ENCODE measurements around the gene B4GALT7.
"Not testable (repeated sequence)": the region's sequence is repeated elsewhere in the genome, so short reads cannot be mapped to it uniquely, and the experiment has no call there.

The B4GALT7 gene, protein sequence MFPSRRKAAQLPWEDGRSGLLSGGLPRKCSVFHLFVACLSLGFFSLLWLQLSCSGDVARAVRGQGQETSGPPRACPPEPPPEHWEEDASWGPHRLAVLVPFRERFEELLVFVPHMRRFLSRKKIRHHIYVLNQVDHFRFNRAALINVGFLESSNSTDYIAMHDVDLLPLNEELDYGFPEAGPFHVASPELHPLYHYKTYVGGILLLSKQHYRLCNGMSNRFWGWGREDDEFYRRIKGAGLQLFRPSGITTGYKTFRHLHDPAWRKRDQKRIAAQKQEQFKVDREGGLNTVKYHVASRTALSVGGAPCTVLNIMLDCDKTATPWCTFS

DNA sequence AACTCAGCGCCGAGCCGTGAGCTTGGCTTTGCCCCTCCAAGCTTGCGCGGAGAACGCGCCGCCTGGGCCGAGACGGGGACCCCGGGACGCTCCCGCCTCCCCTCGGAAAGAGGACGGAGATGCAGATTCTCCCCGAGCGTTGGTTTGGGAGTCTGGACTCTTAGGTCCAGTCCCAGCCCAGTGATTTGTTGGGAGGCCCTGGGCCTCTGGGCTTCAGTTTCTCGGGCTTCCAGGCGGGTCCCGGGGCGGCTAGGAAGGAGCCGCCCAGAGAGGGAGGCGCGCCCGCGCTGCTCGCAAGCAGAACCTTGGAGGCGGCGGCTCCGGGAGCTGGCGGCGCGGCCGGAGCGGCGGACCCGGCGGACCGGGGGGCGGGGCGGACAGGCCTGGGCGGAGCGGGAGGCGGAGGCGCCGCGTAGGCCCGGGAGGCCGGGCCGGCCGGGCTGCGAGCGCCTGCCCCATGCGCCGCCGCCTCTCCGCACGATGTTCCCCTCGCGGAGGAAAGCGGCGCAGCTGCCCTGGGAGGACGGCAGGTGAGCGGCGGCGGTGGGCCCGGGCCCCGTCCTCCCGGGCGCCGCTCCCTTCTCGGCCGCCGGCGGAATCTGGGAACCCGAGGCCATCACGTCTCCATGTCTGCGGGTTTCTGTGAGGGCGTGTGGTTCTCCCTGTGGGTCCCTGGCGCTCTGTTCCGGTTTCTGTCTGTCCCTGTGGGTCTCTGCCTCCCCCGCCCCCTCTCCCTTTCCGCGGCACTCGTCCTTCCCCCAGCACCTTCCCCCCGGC lies at the start of gene B4GALT7:
Gene B4GALT7, plus strand, starts transcription at position 402 of the 777 bp plus-strand sequence. Its CDS starts 79 bp downstream, at position 481.
- DNase-seq (ENCODE audit: low read depth in 2 of 2) = peak; percentile 60 to 61

DNA sequence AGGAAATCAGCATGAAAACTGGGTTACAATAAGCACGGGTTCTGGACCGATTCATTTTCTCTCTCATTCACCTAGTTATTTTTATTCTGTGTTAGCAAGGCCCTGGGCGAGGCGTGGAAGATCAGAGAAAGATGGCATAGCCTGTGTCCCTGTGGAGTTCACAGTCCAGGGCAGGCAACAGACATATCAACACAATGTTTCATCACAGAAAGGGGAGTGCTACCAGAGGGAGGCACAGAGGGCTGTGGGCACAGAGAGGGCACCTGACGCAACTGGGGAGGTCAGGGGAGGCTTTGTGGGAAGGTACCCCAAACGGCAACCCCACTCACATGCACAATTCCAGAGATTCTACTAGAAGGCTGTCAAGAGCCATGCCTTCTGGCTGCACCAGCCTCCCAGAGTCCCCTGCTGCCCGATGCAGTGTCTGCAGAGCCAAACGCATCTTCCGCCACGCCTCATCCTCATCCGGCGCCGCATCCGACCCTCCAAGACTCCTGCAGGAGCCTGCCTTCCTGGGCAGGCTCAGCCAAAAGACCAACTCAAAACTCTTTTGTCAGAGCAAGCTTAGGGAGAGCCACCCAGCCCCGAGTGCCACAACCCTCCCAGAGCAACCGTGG lies 47.0 kb upstream of the B4GALT7 start:
- no peak for DNase-seq (ENCODE audit: low read depth in 2 of 2)

DNA sequence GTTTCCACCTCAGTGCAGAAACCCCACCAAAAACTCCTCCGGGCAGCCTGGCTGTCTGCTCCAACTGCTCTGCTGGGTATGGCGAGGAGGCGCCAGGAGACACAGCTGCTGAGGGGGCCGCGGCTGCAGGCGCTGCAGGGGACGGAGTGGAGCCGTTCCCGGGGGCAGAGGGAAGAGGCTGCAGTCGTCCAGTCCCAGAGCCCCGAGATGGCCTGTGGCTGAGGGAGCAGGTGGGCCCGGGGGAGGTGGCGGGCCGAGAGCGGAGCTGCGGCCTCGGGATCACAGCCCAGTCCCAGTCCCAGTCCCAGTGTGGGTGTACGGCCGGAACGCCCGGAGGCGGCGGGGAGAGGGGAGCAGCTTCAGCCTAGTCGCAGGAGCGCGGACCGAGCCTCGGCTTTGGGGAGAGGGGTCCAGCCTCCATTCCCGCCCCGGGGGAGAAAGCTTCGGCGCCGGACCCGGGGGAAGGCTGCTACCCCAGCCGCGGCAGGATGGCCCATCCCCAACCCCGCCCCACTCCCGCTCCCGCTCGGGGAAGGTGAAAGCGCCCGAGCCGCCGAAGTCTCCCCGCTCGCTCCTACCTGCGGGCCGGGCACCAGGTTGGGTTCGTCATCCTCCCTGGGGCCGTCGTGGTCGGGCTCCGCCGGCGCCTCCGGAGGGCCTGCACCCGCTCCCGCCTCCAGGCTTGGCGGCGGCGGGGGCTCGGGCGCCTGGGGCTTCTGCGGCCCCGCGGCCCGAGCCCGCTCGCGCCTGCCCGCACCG lies 46.1 kb upstream of the B4GALT7 start:
- no peak for DNase-seq (ENCODE audit: low read depth in 2 of 2)

DNA sequence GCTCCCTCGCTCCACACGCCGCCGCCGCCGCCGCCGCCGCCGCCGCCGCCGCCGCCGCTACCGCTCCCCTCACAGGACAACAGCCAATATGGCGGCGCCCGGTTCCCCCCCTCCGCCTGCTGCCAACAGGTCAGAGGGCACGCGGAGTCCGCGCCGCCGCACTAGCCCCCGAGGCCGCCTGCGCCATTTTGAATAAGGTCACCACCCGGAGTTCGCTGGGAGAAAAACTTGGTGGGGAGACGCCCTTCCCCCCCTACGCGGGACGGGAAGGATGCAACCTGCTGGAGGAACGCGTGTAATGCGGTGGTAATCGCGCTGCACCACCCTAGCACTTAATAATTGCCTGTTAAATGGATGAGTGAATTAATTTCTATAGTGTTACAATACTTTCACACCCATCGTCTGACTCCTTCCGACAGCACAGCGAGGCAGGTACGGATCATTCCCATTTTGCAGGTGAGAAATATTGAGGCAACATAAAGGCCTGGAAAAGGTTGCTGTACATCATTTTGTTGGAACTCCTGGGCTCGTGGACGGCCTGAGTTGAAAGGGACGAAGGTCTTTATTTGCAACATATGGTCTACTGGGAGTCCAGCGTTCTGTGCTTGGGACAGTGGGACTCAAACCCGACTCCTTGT lies 45.3 kb upstream of the B4GALT7 start, which contains the start of gene FAM193B:
Gene FAM193B, minus strand, starts transcription at position 90 of the 638 bp plus-strand sequence. CDS start 105 bp downstream, outside the sequence.
- peak; percentile 80 to 86 for DNase-seq (ENCODE audit: low read depth in 2 of 2)

DNA sequence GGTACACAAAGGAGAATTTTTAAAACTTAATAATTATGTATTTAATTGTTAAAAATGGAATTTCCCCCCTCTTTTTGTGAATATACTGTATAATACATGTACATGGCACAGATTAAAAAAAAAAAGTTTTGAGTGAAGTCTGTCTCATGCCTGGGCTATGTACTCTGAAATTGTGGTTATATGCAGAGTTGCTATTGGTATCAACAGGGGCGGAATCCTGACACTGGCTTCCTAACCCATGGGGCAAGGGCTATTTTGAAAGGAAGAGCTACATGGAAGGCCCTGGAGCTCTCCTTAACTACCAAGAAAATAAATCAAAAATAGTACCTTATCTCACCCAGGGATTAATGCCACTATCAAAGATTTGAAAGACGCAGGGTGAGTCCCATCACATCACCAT lies 44.7 kb upstream of the B4GALT7 start:
- DNase-seq (ENCODE audit: low read depth in 2 of 2) = no peak

DNA sequence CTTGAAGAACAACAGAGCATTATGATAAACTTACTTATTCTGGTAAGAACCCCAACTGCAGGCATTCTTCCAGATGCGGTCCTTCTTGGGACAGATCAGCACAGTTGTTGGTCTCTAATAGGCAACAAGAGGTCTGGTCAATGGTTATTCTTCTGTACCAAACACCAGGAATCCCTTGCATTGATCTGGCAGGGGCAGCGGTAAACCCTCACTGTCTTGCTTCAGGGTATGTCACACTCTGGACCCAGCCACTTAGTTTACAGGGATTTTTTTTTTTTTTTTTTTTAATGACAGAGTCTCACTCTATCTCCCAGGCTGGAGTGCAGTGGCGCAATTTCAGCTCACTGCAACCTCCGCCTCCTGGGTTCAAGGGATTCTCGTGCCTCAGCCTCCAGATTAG lies 44.3 kb upstream of the B4GALT7 start:
- DNase-seq (ENCODE audit: low read depth in 2 of 2) = no peak

DNA sequence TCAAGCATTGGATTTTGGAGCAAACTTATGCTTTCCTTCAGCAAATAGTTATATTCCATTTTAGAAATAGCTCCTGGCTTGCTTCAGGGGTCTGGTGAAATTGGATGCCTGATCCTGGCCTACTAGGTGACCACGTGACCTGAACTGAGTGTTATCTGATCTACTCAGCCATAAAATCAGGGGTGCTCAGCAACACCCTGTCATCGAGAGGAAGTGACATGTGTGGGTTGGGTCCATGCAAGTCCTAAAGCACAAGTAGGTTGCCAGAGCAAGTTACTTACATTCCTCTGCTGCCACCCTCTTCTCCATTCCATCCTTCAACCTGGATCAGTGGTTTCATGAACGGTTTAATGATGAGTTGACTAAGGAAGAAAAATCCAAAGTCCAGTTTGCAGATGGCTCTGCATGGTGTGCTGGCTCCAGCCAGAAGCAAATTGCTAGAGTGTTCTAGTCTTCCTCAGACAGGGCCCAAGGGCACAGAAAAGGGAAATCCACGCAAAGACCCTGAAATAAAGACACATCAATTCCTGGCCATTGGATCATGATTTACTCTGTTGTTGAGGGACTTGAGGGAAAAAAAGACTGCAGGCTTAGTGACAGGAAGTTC lies 42.8 kb upstream of the B4GALT7 start:
- DNase-seq (ENCODE audit: low read depth in 2 of 2) = no peak

DNA sequence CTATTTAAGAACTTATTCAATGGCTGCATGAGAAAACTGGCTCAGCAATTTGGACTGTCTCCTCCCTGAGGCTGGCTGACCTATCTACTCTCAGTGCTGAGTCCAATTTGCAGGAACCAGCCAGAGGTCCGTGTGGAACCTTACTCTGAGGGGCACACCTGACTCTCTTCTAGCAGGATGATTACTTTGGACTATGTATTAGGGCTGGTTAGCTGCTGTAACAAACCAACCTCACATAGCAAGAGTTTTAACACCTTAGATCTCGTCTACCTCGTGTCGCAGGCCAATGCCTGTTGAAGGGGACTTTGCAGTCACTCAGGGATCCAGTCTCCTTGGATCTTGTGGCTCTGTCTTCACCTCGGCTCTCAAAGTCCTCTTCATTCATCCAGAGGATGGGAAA lies 42.1 kb upstream of the B4GALT7 start:
- no peak for DNase-seq (ENCODE audit: low read depth in 2 of 2)

DNA sequence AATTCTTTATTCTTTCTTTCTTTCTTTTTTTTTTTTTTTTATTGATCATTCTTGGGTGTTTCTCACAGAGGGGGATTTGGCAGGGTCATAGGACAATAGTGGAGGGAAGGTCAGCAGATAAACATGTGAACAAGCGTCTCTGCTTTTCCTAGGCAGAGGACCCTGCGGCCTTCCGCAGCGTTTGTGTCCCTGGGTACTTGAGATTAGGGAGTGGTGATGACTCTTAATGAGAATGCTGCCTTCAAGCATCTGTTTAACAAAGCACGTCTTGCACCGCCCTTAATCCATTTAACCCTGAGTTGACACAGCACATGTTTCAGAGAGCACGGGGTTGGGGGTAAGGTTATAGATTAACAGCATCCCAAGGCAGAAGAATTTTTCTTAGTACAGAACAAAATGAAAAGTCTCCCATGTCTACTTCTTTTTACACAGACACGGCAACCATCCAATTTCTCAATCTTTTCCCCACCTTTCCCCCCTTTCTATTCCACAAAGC lies 40.4 kb upstream of the B4GALT7 start:
- not testable (repeated sequence) for DNase-seq (ENCODE audit: low read depth in 2 of 2)

DNA sequence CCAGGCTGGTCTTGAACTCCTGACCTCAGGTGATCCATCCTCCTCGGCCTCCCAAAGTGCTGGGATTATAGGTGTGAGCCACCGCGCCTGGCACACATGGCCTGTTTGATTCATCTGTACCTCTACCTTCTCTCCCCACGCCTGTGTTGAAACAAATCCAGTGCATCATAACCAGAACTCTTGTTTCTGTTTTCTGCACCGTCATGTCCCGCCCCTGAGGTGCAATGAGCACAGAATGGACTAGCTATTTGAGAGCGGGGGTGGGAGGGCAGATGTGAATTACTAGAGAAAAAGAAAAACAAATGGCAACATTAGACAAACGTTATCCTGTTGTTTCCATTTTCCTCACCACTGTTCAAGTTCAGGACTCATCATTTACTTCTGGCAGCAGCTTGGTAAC lies 34.9 kb upstream of the B4GALT7 start:
- no peak for DNase-seq (ENCODE audit: low read depth in 2 of 2)

DNA sequence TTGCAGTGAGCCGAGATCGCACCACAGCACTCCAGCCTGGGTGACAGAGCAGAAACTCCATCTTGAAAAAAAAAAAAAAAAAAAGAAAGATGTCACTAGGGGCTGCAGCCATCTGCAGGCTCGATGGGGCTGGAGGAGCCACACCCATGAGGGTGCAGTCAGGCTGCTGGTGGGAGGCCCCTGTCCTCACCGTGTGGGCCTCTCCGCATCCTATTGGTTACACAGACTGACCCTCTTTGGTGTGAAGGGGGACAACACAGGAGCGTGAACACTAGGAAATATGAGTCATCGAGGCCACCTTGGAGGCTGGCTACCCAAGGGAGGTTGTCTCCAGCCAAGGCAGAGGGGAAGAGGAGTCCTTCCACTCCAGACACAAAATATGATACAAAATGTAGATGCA lies 31.6 kb upstream of the B4GALT7 start:
- no peak for DNase-seq (ENCODE audit: low read depth in 2 of 2)

DNA sequence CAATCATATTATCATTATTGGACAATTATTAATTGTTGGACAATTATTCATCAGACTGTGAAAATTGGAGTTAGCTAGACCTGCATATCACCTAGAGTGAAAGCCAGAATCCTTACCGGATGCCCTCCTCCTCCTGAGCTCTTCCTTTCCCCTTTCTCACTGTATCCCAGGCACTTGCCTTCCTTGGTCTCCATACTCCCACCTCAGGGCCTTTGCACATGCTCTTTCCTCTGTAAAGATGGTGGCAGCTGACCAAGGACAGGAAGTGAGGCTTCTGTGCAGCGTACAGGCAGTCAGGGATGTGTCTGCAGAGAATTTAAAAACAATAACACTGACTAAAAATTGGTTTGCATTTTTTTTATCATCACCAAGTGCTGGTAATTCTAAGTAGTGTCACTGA lies 30.0 kb upstream of the B4GALT7 start:
- no peak for DNase-seq (ENCODE audit: low read depth in 2 of 2)

DNA sequence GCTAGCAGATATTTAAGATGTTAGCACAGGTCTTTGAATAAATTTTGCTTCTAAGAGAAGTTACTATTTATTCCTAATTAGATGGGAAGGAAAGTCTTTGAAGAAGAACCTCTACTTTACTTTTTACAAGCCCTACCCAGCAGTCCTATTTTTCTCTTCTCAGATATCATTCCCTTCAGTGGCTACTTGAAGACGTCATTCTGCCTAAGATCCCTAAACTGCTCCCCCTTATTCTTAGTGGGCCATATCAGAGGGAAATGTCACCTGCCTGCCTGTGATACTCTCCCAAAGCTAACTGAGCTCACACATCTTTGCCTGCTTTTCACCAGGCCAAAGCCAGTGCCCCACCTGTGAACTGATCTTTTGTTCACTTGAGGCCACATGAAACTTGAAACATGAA lies 24.4 kb upstream of the B4GALT7 start:
- DNase-seq (ENCODE audit: low read depth in 2 of 2) = no peak

DNA sequence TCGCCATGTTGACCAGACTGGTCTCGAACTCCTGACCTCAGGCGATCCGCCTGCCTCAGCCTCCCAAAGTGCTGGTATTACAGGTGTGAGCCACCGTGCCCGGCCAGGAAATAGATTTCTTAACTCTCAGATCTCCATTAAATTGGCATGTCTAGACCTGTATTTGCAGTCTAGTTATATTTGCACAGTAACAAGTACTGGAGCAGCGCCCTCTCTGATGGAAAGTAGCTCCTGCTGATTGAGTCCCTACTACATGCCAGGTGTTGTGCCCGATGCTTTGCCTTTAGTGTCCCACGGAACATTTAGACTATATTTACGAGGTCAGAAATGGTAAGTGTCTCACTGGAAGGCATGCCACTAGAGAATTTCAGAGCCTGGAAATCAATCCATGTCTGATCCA lies 23.8 kb upstream of the B4GALT7 start:
- no peak for DNase-seq (ENCODE audit: low read depth in 2 of 2)

DNA sequence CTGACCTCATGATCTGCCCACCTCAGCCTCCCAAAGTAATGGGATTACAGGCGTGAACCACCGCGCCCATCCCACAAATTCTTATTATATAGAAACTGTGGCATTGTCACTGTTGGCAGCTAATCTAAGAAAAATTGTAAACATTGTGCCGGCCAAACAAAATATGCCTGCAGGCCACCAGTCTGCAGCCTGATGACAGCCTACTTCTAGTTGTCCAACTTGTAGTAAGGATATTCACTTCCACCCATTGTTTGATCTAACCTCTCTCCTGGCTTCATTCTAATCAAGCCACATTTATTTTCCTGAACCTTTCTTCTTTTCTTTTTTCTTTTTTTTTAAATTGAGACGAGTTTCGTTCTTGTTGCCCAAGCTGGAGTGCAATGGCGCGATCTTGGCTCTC lies 21.6 kb upstream of the B4GALT7 start:
- DNase-seq (ENCODE audit: low read depth in 2 of 2) = no peak

DNA sequence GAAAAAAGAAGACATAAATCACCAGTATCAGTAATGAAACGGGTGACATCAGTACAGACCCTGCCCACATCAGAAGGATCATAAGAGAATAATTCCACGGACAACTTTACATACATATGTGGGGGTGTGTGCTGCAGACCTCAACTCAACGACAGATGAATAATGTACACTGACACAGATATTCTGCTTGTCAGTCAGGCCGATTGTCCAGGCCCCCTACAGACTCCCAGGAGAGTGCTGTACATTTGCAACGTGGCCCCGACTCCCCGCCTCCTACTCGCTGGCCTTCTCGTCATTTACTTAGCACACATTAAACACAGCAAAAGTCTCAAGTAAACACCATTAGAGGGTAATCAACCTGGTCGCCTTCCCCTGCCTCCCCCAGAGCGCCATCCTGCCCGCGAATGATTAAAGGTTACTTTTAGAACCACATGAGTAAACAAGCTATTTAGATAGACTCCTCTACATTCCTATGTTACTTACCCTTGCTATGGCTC lies 11.5 kb upstream of the B4GALT7 start:
- no peak for DNase-seq (ENCODE audit: low read depth in 2 of 2)

DNA sequence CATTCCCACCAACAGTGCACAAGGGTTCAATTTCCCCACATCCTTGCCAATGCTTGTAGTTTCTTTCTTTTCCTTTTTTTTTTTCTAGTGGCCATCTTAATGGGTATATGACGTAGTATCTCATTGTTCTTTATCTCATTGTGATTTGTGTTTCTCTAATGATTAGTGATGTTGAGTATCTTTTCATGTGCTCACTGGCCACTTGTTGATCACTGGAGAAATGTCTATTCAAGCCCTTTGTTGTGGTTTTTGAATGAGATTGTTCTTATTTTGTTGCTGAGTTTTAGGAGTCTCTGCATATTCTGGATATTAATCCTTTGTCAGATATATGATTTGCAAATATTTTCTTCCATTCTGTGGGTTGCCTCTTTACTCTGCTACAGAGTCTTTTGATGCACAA lies 9.5 kb upstream of the B4GALT7 start:
- no peak for DNase-seq (ENCODE audit: low read depth in 2 of 2)

DNA sequence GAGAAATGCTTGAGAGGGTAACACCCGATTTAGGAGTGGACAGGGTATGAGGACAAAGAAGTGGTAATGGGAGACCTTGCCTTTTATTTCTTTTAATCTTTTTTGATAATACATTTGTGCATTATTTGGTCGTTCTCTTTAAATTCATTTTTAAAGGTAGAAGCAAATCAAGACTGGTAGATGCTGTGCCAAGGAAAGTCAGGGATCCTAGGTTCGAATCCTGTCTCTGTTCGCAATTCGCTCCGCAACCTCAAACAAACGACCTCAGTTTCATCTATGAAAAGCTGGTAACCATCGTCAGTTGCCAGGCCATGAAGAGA lies 8.3 kb upstream of the B4GALT7 start:
- DNase-seq (ENCODE audit: low read depth in 2 of 2) = no peak

DNA sequence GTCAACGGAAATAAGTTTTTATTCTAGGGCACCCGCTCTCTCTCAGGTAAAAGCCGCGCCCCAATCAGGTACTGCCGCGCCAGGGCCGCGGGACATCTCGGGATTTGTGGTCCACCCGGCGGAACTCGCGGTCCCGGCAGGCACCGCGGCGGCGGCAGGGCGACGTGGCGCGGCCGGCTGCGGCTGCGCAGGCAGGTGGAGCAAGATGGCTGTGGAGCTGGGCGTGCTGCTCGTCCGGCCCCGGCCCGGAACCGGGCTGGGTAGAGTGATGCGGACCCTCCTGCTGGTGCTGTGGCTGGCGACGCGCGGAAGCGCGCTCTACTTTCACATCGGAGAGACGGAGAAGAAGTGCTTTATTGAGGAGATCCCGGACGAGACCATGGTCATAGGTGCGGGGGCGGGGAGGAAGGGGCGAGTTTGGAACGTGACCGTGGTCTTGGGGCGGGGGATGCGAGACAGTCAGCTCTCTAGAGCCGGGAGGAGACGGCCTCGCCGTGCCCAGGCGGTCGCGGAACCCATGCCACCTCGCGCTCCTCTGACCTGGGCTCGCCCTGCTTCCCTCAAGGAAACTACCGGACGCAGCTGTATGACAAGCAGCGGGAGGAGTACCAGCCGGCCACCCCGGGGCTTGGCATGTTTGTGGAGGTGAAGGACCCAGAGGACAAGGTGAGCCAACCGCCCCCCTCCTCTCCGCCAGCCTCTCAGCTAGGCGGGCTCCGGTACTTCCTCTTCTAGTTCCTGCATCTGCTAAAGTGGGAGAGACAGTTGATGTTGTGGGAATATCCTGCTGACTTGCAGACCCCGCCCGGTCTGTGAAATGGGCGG lies 7.7 kb upstream of the B4GALT7 start, which contains the start of gene TMED9:
Gene TMED9, plus strand, starts transcription at position 194 of the 825 bp plus-strand sequence. Its CDS starts 12 bp downstream, at position 206.
- DNase-seq (ENCODE audit: low read depth in 2 of 2) = peak; percentile 49 to 62

DNA sequence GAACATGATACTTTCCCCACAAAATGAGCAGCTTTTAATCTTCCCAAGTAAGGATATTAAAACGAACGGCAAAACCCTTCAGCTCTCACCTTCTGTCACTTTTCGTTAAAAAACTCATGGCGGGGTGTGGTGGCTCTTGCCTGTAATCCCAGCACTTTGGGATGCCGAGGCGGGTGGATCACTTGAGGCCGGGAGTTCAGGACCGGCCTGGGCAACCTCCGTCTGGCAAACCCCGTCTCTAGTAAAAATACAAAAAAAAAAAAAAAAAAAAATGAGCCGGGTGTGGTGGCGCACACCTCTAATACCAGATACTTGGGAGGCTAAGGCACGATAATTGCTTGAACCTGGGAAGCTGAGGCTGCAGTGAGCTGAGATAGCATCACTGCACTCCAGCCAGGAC lies 7.0 kb upstream of the B4GALT7 start:
- DNase-seq (ENCODE audit: low read depth in 2 of 2) = no peak

Data from fibroblast of skin of left quadriceps (primary cell).